Activated CD4-positive, alpha-beta T cell treated with anti-CD3 and anti-CD28 coated beads, Interleukin-2, amount 10 ng/mL, durations not matched to agents 24 days and 14 days (primary cell): ENCODE measurements around the gene IL17C. TPM values are rescaled to one million over a fixed set of nuclear protein-coding genes. Genes with fewer than 3 reads are reported as not detected.

Source experiments
- DNase-seq: peaks from one replicate; pipeline ENCODE4 v3.0.0; 2022
- H3K27ac Mint-ChIP-seq: one replicate; pipeline ENCODE4 v1.8.0; 2022; ENCODE audit warnings: mild to moderate bottlenecking, mixed read lengths
- H3K27me3 Mint-ChIP-seq: one replicate; pipeline ENCODE4 v1.8.0; 2022; ENCODE audit warnings: mixed read lengths
- H3K36me3 Mint-ChIP-seq: one replicate; pipeline ENCODE4 v1.8.0; 2022; ENCODE audit warnings: low read depth, mild to moderate bottlenecking, mixed read lengths
- H3K4me1 Mint-ChIP-seq: one replicate; pipeline ENCODE4 v1.8.0; 2021; ENCODE audit warnings: mixed read lengths
- H3K4me3 Mint-ChIP-seq: one replicate; pipeline ENCODE4 v1.8.0; 2022; ENCODE audit warnings: mild to moderate bottlenecking, moderate library complexity, mixed read lengths
- H3K9me3 Mint-ChIP-seq: one replicate; pipeline ENCODE4 v1.8.0; 2021; ENCODE audit warnings: mixed read lengths
- intact Hi-C: fragments of 100-400 bp; cut with micrococcal nuclease; formaldehyde crosslinking; loops from one replicate; pipeline ENCODE4 v1.15.1; 2023
- total RNA-seq: library from RNA; stranded (reverse); gene quantifications from 2 replicates; pipeline ENCODE4 v1.2.3, GENCODE V29; 2022

Gene IL17C
- total RNA-seq, 1 donor from 2014 or later: not detected

GRCh38 chr16:88649924-88650748 is 11.8 kb downstream of the IL17C start:
- H3K4me3 Mint-ChIP-seq: peak overlapping the region; percentile 90
- intact Hi-C loops: loop anchor here (2.0 to 5.0 kb wide), 4 partner anchors 15 to 132 kb away; partner anchors contain the start of gene ZC3H18
- H3K36me3 Mint-ChIP-seq: peaks cover 18% of the 10 kb centered on the region
- peaks cover 15% of the 10 kb centered on the region for H3K4me1 Mint-ChIP-seq
- peak; percentile 85 for DNase-seq
- H3K27me3 Mint-ChIP-seq: no peaks in the 10 kb centered on the region
- H3K9me3 Mint-ChIP-seq: no peaks in the 10 kb centered on the region
- H3K27ac Mint-ChIP-seq: peak overlapping the region; percentile 96

DNA sequence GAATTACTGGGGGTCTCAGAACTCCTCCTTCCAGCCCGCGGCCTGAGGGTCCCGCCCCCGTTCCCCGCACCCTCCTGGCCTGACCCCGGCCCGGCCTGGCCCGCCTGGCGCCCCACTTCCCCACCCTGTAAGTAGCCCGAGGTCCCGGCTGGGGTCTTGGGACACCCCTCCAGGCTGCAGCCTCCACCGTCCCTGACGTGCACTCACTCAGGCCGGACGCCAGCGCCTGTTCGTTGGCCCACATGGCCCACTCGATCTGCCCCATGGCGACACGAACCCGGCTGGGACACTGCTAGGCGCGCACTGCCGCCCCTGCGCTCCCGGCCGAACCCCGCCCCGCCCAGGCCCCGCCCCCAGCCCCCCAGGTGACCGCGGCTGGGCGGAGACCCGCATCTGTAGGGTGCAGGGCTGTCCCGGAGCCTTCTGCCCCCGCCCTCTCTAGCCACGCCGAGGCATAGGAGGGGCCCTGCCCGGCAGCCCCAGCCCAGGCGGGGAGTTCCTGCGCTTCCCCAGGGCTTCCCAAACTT is 12.4 kb downstream of the IL17C start, which contains the start of gene CYBA:
CYBA (minus strand) TSS at position 305 of the 527 bp plus-strand sequence; CDS start at position 265, 40 bp downstream.
- Mint-ChIP-seq H3K4me1 (peaks cover 15% of the 10 kb centered on the region), H3K4me3 (peak within 1 kb of the TSS; percentile 90), H3K27ac (peak within 1 kb of the TSS; percentile 96), H3K27me3 (no peaks in the 10 kb centered on the region), H3K9me3 (no peaks in the 10 kb centered on the region), H3K36me3 (peaks cover 17% of the 10 kb centered on the region)
- peak; percentile 97 for DNase-seq
- intact Hi-C loops: loop anchor here (1.0 to 5.0 kb wide), 7 partner anchors 12 to 131 kb away; partner anchors contain the start of genes MVD and ZC3H18

- H3K4me1 Mint-ChIP-seq: peaks cover 15% of the 10 kb centered on the region
- H3K27me3 Mint-ChIP-seq: no peaks in the 10 kb centered on the region
- peak overlapping the region; percentile 90 for H3K4me3 Mint-ChIP-seq
- peak; percentile 94 for DNase-seq
- intact Hi-C loops: loop anchor here (1.0 to 5.0 kb wide), 7 partner anchors 12 to 131 kb away; partner anchors contain the start of genes MVD and ZC3H18
- H3K36me3 Mint-ChIP-seq: peaks cover 19% of the 10 kb centered on the region
- peak overlapping the region; percentile 96 for H3K27ac Mint-ChIP-seq
- H3K9me3 Mint-ChIP-seq: no peaks in the 10 kb centered on the region
Measured at GRCh38 chr16:88651276-88651988, 13.1 kb downstream of the IL17C start.

GRCh38 chr16:88651989-88652761 is 13.8 kb downstream of the IL17C start:
- DNase-seq: no peak
- Mint-ChIP-seq H3K27me3 (no peaks in the 10 kb centered on the region), H3K4me1 (peaks cover 15% of the 10 kb centered on the region), H3K36me3 (peaks cover 19% of the 10 kb centered on the region), H3K9me3 (no peaks in the 10 kb centered on the region), H3K4me3 (peak overlapping the region; percentile 48), H3K27ac (peak overlapping the region; percentile 96)
- intact Hi-C loops: loop anchor here (1.0 to 5.0 kb wide), 7 partner anchors 11 to 130 kb away; partner anchors contain the start of genes MVD and ZC3H18

DNA sequence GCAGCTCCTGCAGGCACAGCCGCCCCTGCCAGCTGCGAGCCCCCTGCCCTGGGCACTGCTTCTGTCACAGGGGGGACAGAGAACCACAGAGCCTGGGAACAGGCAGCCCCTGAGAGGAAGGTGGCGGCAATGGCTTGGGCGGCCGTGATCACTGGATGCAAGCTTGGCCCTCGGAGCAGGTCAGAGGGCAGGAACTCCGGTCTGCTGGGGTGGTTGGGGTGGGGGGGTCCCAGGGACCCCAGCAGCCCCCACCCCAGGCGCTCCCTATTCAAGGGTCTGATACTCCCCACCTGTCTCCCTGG is 14.3 kb downstream of the IL17C start:
- Mint-ChIP-seq H3K27ac (no peak overlapping the region), H3K4me3 (no peak overlapping the region), H3K27me3 (no peaks in the 10 kb centered on the region), H3K9me3 (no peaks in the 10 kb centered on the region), H3K4me1 (peaks cover 15% of the 10 kb centered on the region), H3K36me3 (peaks cover 19% of the 10 kb centered on the region)
- DNase-seq: no peak
- intact Hi-C loops: loop anchor here (5.0 kb wide), 1 partner anchor 130 kb away; no protein-coding TSS in a partner anchor

GRCh38 chr16:88653101-88653500 is 14.7 kb downstream of the IL17C start:
- H3K4me1 Mint-ChIP-seq: peaks cover 15% of the 10 kb centered on the region
- H3K9me3 Mint-ChIP-seq: no peaks in the 10 kb centered on the region
- H3K4me3 Mint-ChIP-seq: no peak overlapping the region
- DNase-seq: no peak
- intact Hi-C loops: loop anchor here (5.0 kb wide), 1 partner anchor 129 kb away; no protein-coding TSS in a partner anchor
- H3K27me3 Mint-ChIP-seq: no peaks in the 10 kb centered on the region
- peaks cover 19% of the 10 kb centered on the region for H3K36me3 Mint-ChIP-seq
- H3K27ac Mint-ChIP-seq: no peak overlapping the region

- intact Hi-C loops: loop anchor here (5.0 kb wide), 1 partner anchor 129 kb away; no protein-coding TSS in a partner anchor
- H3K27ac Mint-ChIP-seq: peak overlapping the region; percentile 22
- H3K4me3 Mint-ChIP-seq: no peak overlapping the region
- H3K36me3 Mint-ChIP-seq: peaks cover 20% of the 10 kb centered on the region
- peaks cover 16% of the 10 kb centered on the region for H3K4me1 Mint-ChIP-seq
- H3K9me3 Mint-ChIP-seq: no peaks in the 10 kb centered on the region
- no peak for DNase-seq
- H3K27me3 Mint-ChIP-seq: no peaks in the 10 kb centered on the region
Measured at GRCh38 chr16:88653596-88654362, 15.4 kb downstream of the IL17C start.

- Mint-ChIP-seq H3K4me1 (peaks cover 12% of the 10 kb centered on the region), H3K36me3 (peaks cover 17% of the 10 kb centered on the region), H3K27ac (no peak overlapping the region), H3K4me3 (no peak overlapping the region), H3K27me3 (no peaks in the 10 kb centered on the region), H3K9me3 (no peaks in the 10 kb centered on the region)
- no peak for DNase-seq
- intact Hi-C loops: loop anchor here (5.0 kb wide), 1 partner anchor 128 kb away; no protein-coding TSS in a partner anchor
Measured at GRCh38 chr16:88654363-88655052, 16.1 kb downstream of the IL17C start.

DNA sequence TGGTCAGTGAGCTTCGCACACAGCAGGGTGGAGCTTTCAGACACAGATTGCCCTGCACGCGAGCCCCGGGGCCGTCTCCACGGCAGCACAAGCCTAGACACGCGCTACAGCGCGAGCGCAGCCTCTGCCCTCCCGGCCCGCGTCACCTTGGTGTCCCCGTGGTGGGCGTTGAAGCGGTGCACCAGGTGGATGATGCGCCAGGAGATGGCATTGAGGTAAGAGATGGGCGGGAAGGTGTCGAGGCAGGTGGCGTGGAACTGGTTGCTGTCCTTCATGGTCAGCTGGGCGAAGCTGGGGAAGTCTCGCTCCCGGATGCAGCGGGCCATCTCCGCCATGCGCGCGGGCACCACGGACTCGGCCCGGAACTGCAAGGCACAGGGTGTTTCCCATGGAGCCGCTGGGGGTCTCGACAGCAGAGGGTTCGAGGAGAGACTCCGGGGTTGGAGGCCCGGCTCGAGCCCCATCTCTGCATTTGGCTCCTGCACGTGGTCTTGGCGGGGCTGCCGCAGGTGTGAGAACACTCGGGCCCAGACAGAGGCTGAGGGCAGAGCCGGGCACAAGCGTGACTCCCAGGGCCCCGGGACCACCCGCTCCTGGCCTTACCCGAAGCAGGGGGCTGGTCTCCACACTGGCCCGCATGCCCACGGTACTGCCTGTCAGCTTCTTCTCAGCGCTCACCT is 16.8 kb downstream of the IL17C start:
- Mint-ChIP-seq H3K4me1 (peaks cover 14% of the 10 kb centered on the region), H3K4me3 (no peak overlapping the region), H3K27ac (no peak overlapping the region), H3K27me3 (no peaks in the 10 kb centered on the region), H3K36me3 (peaks cover 20% of the 10 kb centered on the region), H3K9me3 (no peaks in the 10 kb centered on the region)
- intact Hi-C loops: no loop called here
- no peak for DNase-seq

GRCh38 chr16:88655733-88656281 is 17.4 kb downstream of the IL17C start:
- Mint-ChIP-seq H3K4me3 (no peak overlapping the region), H3K27me3 (no peaks in the 10 kb centered on the region), H3K9me3 (no peaks in the 10 kb centered on the region), H3K27ac (no peak overlapping the region), H3K36me3 (peaks cover 20% of the 10 kb centered on the region), H3K4me1 (peaks cover 15% of the 10 kb centered on the region)
- no peak for DNase-seq
- intact Hi-C loops: no loop called here

DNA sequence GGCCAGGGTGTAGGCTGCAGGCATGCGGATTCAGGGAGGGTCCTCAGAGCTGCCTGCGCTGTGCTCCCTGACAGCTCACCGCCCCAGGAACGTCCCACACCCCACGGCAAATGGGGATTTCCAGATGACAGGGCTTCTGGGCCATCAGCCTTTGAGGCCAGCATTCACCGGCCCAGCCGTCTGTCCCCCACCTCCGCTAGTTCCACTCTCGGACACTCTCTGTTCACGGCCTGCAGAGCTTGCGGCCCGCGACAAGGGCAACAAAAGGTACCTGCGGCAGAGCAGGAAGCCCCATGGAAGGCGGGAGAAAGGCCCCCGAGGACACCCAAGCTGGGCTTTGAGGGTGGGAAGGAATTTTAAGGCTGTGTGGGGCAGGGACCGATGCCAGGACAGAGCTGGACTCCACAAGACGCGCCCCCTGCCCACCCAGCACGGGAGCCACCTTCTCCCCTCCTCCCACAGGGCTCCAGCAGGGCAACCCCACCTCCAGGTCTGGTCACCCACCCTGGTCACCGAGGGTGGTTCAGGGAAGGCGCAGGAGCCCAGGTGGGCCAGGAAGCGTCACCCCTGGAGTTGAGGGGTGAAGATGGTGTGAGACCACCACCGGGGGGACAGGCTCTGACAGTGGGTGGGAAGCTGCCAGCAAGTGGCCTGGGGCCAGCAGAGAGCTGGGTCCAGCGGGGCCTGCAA is 18.1 kb downstream of the IL17C start:
- DNase-seq: no peak
- intact Hi-C loops: no loop called here
- H3K27me3 Mint-ChIP-seq: no peaks in the 10 kb centered on the region
- H3K4me3 Mint-ChIP-seq: no peak overlapping the region
- H3K9me3 Mint-ChIP-seq: no peaks in the 10 kb centered on the region
- H3K36me3 Mint-ChIP-seq: peaks cover 20% of the 10 kb centered on the region
- H3K4me1 Mint-ChIP-seq: peaks cover 16% of the 10 kb centered on the region
- no peak overlapping the region for H3K27ac Mint-ChIP-seq
